ENCODE measurements around the gene DMRTB1. TPM values are rescaled to one million over a fixed set of nuclear protein-coding genes. Genes with fewer than 3 reads are reported as not detected.

Gene DMRTB1
- total RNA-seq, 1 experiment from 2014 or later: not detected

- TF ChIP-seq REST (IDR thresholded peaks at IDR 0.05; ENCODE audit: insufficient read depth in 1 of 2, low read depth in 2 of 2, low read length in 1 of 2) (no peak), CTCF (IDR thresholded peaks at IDR 0.05) (0 out of 2 replicates have a peak, but pooled peaks have one; percentile 29), SIN3A (IDR thresholded peaks at IDR 0.05; ENCODE audit: borderline replicate concordance, insufficient read depth, low read depth, low read length) (no peak), TCF7L2 (IDR thresholded peaks at IDR 0.05; ENCODE audit: low read depth, low read length) (no peak)
- H3K36me3 ChIP-seq (ENCODE audit: control insufficient read depth, insufficient read depth, low read length): no peaks in the 10 kb centered on the region
- no TSS peak for BruUV-seq (replicated peaks)
- CTCF ChIA-PET: no interaction called here
- intact Hi-C loops (cut with micrococcal nuclease; ENCODE audit: unreplicated experiment): no loop called here
- H3K4me1 ChIP-seq (ENCODE audit: control insufficient read depth, insufficient read depth, low read length): no peaks in the 10 kb centered on the region
- POLR2A ChIA-PET: no interaction called here
- ATAC-seq (no peak), DNase-seq (ENCODE audit: low read depth, low spot score) (no peak)
- H3K4me3 ChIP-seq (ENCODE audit: low read depth in 2 of 2, low read length in 2 of 2): no peak overlapping the region
- no peaks in the 10 kb centered on the region; the same call in 1 of the 2 replicates for H3K27me3 ChIP-seq (ENCODE audit: control insufficient read depth, insufficient read depth, low read length)
- in situ Hi-C loops (cut with HindIII; ENCODE audit: low pct_unique_long_range_greater_than_20kb, low sequenced_read_pairs): no loop called here
- no peak overlapping the region for H3K27ac ChIP-seq (ENCODE audit: low read length)
- no peaks in the 10 kb centered on the region for H3K9me3 ChIP-seq (ENCODE audit: control insufficient read depth, insufficient read depth, low read depth, low read length)
Observed at GRCh38 chr1:53473463-53473862, 14.3 kb downstream of the DMRTB1 start.

- no peak for ATAC-seq
- no peaks in the 10 kb centered on the region for H3K9me3 ChIP-seq (ENCODE audit: control insufficient read depth, insufficient read depth, low read depth, low read length)
- H3K36me3 ChIP-seq (ENCODE audit: control insufficient read depth, insufficient read depth, low read length): no peaks in the 10 kb centered on the region
- BruUV-seq (replicated peaks): no TSS peak
- no peak for TF ChIP-seq POLR2AphosphoS5 (IDR thresholded peaks at IDR 0.05; ENCODE audit: low read depth, low read length)
- no peak for TF ChIP-seq REST (IDR thresholded peaks at IDR 0.05; ENCODE audit: insufficient read depth in 1 of 2, low read depth in 2 of 2, low read length in 1 of 2)
- TF ChIP-seq CTCF (IDR thresholded peaks at IDR 0.05): no peak
- no peak for TF ChIP-seq TCF7L2 (IDR thresholded peaks at IDR 0.05; ENCODE audit: low read depth, low read length)
- no peak for TF ChIP-seq SIN3A (IDR thresholded peaks at IDR 0.05; ENCODE audit: borderline replicate concordance, insufficient read depth, low read depth, low read length)
- no peak for DNase-seq (ENCODE audit: low read depth, low spot score)
- no peaks in the 10 kb centered on the region for H3K4me1 ChIP-seq (ENCODE audit: control insufficient read depth, insufficient read depth, low read length)
- intact Hi-C loops (cut with micrococcal nuclease; ENCODE audit: unreplicated experiment): no loop called here
- H3K27ac ChIP-seq (ENCODE audit: low read length): no peak overlapping the region
- H3K27me3 ChIP-seq (ENCODE audit: control insufficient read depth, insufficient read depth, low read length): no peaks in the 10 kb centered on the region; the same call in 1 of the 2 replicates
- ChIA-PET CTCF (no interaction called here), POLR2A (interaction anchor here (0.7 kb wide), 1 partner anchor 35 kb away, joined by 4 read pairs; no protein-coding TSS in a partner anchor)
- H3K4me3 ChIP-seq (ENCODE audit: low read depth in 2 of 2, low read length in 2 of 2): no peak overlapping the region
- in situ Hi-C loops (cut with HindIII; ENCODE audit: low pct_unique_long_range_greater_than_20kb, low sequenced_read_pairs): no loop called here
Observed at GRCh38 chr1:53475664-53476063, 16.5 kb downstream of the DMRTB1 start.
